HCT116 (cell line): ENCODE results near the gene CERK. TPM values are rescaled to one million over a fixed set of nuclear protein-coding genes. Genes with fewer than 3 reads are reported as not detected.

Experiments used
- ATAC-seq: fragments of 200-7000 bp; cut with Tn5 transposase; 2 replicates; pipeline ENCODE4 v1.9.1; 2020; ENCODE audit warnings: mild to moderate bottlenecking, moderate library complexity
- BruUV-seq: library from RNA; stranded (reverse); fragments of 400-500 nt; replicated peaks from 2 replicates; lab custom pipeline; 2021; lab: Mats Ljungman, UMichigan
- CTCF ChIA-PET: fragments of 300-600 bp; sonication (Branson Sonifier 250); formaldehyde crosslinking; loops from one replicate; lab custom pipeline; 2021; ENCODE audit warnings: antibody characterized with exemption; lab: Charles Lee
- POLR2A ChIA-PET: fragments of 300-600, 350-600 bp; sonication (Branson Sonifier 250); formaldehyde crosslinking; loops from one replicate; lab custom pipeline; 2021; ENCODE audit warnings: antibody characterized with exemption; lab: Charles Lee
- RAD21 ChIA-PET, 2 experiments: fragments of 300-600 bp; sonication (Branson Sonifier 250); formaldehyde crosslinking; loops; one replicate each; lab custom pipeline; 2023; ENCODE audit warnings: low total read pairs in 2 of 2; ENCODE audit not compliant: uncharacterized antibody in 2 of 2, unreplicated experiment in 2 of 2, low non-redundant PET in 1 of 2; lab: Charles Lee
- DNase-seq: peaks from one replicate; pipeline ENCODE4 v3.0.0-alpha.2; 2010; ENCODE audit warnings: low read depth, low spot score
- H2AFZ ChIP-seq: fragments of 200-600 bp; shearing (Covaris generic), sonication (generic); 2 replicates; pipeline ENCODE4 v1.6.1; 2017; ENCODE audit warnings: low read depth, mixed run types, mixed read lengths, antibody characterized with exemption, low read length; ENCODE audit not compliant: poor library complexity, severe bottlenecking
- H3K27ac ChIP-seq: 2 replicates; pipeline ENCODE4 v1.5.1; 2012; ENCODE audit warnings: low read depth, low read length
- H3K27me3 ChIP-seq: fragments of 200-600 bp; sonication (generic); 2 replicates; pipeline ENCODE4 v1.6.1; 2016; ENCODE audit warnings: mixed run types, low read length, mixed read lengths; ENCODE audit not compliant: insufficient read depth
- H3K36me3 ChIP-seq, 2 experiments: fragments of 200-500 bp in 1 of 2; fragments of 200-600 bp in 1 of 2; sonication (Bioruptor generic) in 1 of 2; sonication (generic) in 1 of 2; 2 replicates each; pipeline versions ENCODE4 v1.5.1 to v1.6.1; 2014 to 2016; ENCODE audit warnings: low read length in 2 of 2, inconsistent platforms in 1 of 2, mixed read lengths in 1 of 2, mixed run types in 1 of 2; ENCODE audit not compliant: insufficient read depth in 2 of 2, control insufficient read depth in 1 of 2
- H3K4me1 ChIP-seq, 2 experiments: fragments of 200-600 bp in 1 of 2; sonication (generic) in 1 of 2; 2 replicates each; pipeline versions ENCODE4 v1.5.1 to v1.6.1; 2012 to 2017; ENCODE audit warnings: low read length in 2 of 2, inconsistent platforms in 1 of 2, mild to moderate bottlenecking in 1 of 2, mixed read lengths in 1 of 2, mixed run types in 1 of 2, moderate library complexity in 1 of 2; ENCODE audit not compliant: insufficient read depth in 2 of 2, control insufficient read depth in 1 of 2
- H3K4me2 ChIP-seq: fragments of 200-600 bp; sonication (generic); 2 replicates; pipeline ENCODE4 v1.6.1; 2017; ENCODE audit warnings: mixed run types, low read length, mixed read lengths
- H3K4me3 ChIP-seq, 2 experiments: fragments of 200-600 bp in 1 of 2; sonication (generic) in 1 of 2; replicated peaks in 1 of 2; 2 replicates each; pipeline ENCODE4 v1.5.1; 2011 to 2016; ENCODE audit warnings: low read length in 2 of 2, control low read depth in 1 of 2, low read depth in 1 of 2, mild to moderate bottlenecking in 1 of 2, mixed read lengths in 1 of 2, mixed run types in 1 of 2
- H3K79me2 ChIP-seq: fragments of 200-600 bp; sonication (generic); 2 replicates; pipeline ENCODE4 v1.6.1; 2017; ENCODE audit warnings: mild to moderate bottlenecking, mixed run types, low read length, moderate library complexity, mixed read lengths; ENCODE audit not compliant: insufficient read depth
- H3K9ac ChIP-seq: fragments of 200-600 bp; sonication (generic); 2 replicates; pipeline ENCODE4 v1.6.1; 2016; ENCODE audit warnings: low read length, mixed read lengths
- H3K9me2 ChIP-seq: fragments of 200-600 bp; sonication (generic), shearing (Covaris generic); 2 replicates; pipeline ENCODE4 v1.6.1; 2017; ENCODE audit warnings: mixed run types, mild to moderate bottlenecking, moderate library complexity; ENCODE audit not compliant: insufficient read depth
- H3K9me3 ChIP-seq, 2 experiments: fragments of 200-500 bp in 1 of 2; fragments of 200-600 bp in 1 of 2; sonication (Bioruptor generic) in 1 of 2; sonication (generic) in 1 of 2; 2 replicates each; pipeline ENCODE4 v1.6.1; 2014 to 2017; ENCODE audit warnings: low read length in 2 of 2, mixed read lengths in 2 of 2, inconsistent platforms in 1 of 2, low read depth in 1 of 2, mild to moderate bottlenecking in 1 of 2, mixed run types in 1 of 2, moderate library complexity in 1 of 2; ENCODE audit not compliant: control insufficient read depth in 1 of 2, insufficient read depth in 1 of 2
- H4K20me1 ChIP-seq: fragments of 200-600 bp; sonication (generic), shearing (Covaris generic); 2 replicates; pipeline ENCODE4 v1.6.1; 2017; ENCODE audit warnings: mixed run types, mild to moderate bottlenecking, moderate library complexity; ENCODE audit not compliant: insufficient read depth
- ATF3 ChIP-seq: IDR thresholded peaks from 2 replicates; pipeline ENCODE4 v1.6.1; 2012
- CEBPB ChIP-seq: IDR thresholded peaks from 2 replicates; pipeline ENCODE4 v1.6.1; 2012; ENCODE audit warnings: low read depth
- CTCF ChIP-seq, 3 experiments: fragments of 200-600 bp in 1 of 3; sonication (generic) in 1 of 3; IDR thresholded peaks in 2 of 3; conservative IDR thresholded peaks in 1 of 3; 2 replicates each; pipeline ENCODE4 v1.5.1; 2012 to 2017; ENCODE audit warnings: low read depth in 2 of 3, low read length in 2 of 3, antibody characterized with exemption in 1 of 3, borderline replicate concordance in 1 of 3, control low read depth in 1 of 3, mild to moderate bottlenecking in 1 of 3, mixed read lengths in 1 of 3, mixed run types in 1 of 3, moderate library complexity in 1 of 3; ENCODE audit not compliant: insufficient read depth in 1 of 3
- EGR1 ChIP-seq: IDR thresholded peaks from 2 replicates; pipeline ENCODE4 v1.6.1; 2012; ENCODE audit warnings: low read depth
- ELF1 ChIP-seq: IDR thresholded peaks from 2 replicates; pipeline ENCODE4 v1.6.1; 2012; ENCODE audit warnings: low read depth, borderline replicate concordance
- EZH2 ChIP-seq: fragments of 200-600 bp; sonication (generic); IDR thresholded peaks from 2 replicates; pipeline ENCODE4 v1.6.1; 2017; ENCODE audit warnings: antibody characterized with exemption, mixed run types
- EZH2phosphoT487 ChIP-seq: fragments of 200-600 bp; IDR thresholded peaks from 2 replicates; pipeline ENCODE4 v1.6.1; 2018; ENCODE audit warnings: antibody characterized with exemption, borderline replicate concordance
- FOSL1 ChIP-seq: IDR thresholded peaks from 2 replicates; pipeline ENCODE4 v1.6.1; 2012; ENCODE audit warnings: low read depth
- POLR2A ChIP-seq: IDR thresholded peaks from 2 replicates; pipeline ENCODE4 v1.7.0; 2011; ENCODE audit warnings: borderline replicate concordance; ENCODE audit not compliant: insufficient read depth, insufficient read length; ENCODE audit errors: extremely low read depth
- POLR2AphosphoS5 ChIP-seq: IDR thresholded peaks from 2 replicates; pipeline ENCODE4 v1.6.1; 2011; ENCODE audit warnings: mild to moderate bottlenecking, low read depth, low read length, moderate library complexity
- RAD21 ChIP-seq: IDR thresholded peaks from 2 replicates; pipeline ENCODE4 v1.6.1; 2012; ENCODE audit warnings: low read depth, mild to moderate bottlenecking
- REST ChIP-seq: IDR thresholded peaks from 2 replicates; pipeline ENCODE4 v1.6.1; 2012; ENCODE audit warnings: low read depth
- SIN3A ChIP-seq: IDR thresholded peaks from 2 replicates; pipeline ENCODE4 v1.6.1; 2012; ENCODE audit warnings: low read depth
- SRF ChIP-seq: IDR thresholded peaks from 2 replicates; pipeline ENCODE4 v1.6.1; 2012; ENCODE audit warnings: low read depth
- TCF7L2 ChIP-seq: IDR thresholded peaks from 2 replicates; pipeline ENCODE4 v1.7.0; 2011; ENCODE audit warnings: borderline replicate concordance, inconsistent platforms; ENCODE audit not compliant: insufficient read depth, insufficient read length; ENCODE audit errors: extremely low read depth
- YY1 ChIP-seq: IDR thresholded peaks from 2 replicates; pipeline ENCODE4 v1.6.1; 2011; ENCODE audit warnings: low read length, low read depth, moderate library complexity, mild to moderate bottlenecking; ENCODE audit not compliant: insufficient replicate concordance; ENCODE audit errors: extremely low read depth
- intact Hi-C: fragments of 100-400 bp; cut with micrococcal nuclease; formaldehyde crosslinking; loops from 2 replicates; pipeline ENCODE4 v1.10.0; 2022
- total RNA-seq: library from RNA; stranded (reverse); gene quantifications from one replicate; pipeline ENCODE4 v1.2.1, GENCODE V29; 2021; ENCODE audit not compliant: unreplicated experiment

The CERK gene
- total RNA-seq, 1 experiment from 2014 or later = 35.0 TPM

GRCh38 chr22:46679706-46680269 is 58.3 kb downstream of the CERK start:
- CTCF ChIA-PET = no interaction called here

More at GRCh38 chr22:46679706-46680269, 58.3 kb downstream of the CERK start:
- TF ChIP-seq ATF3 (no peak), EGR1 (no peak), YY1 (no peak), FOSL1 (no peak), SIN3A (no peak), REST (no peak), EZH2 (no peak), RAD21 (no peak), POLR2AphosphoS5 (no peak), EZH2phosphoT487 (no peak), SRF (no peak), CTCF (IDR thresholded peaks at IDR 0.05 in 2 of 3, conservative IDR thresholded peaks at IDR 0.05 in 1 of 3; ENCODE audit: borderline replicate concordance in 1 of 3, insufficient read depth in 1 of 3, low read depth in 2 of 3, low read length in 2 of 3) (no peak), CEBPB (no peak), TCF7L2 (no peak), ELF1 (no peak), POLR2A (no peak)
- Histone ChIP-seq H3K36me3 (no peaks in the 10 kb centered on the region), H3K4me3 (no peak overlapping the region), H3K79me2 (no peaks in the 10 kb centered on the region), H3K9ac (no peak overlapping the region), H3K9me3 (no peaks in the 10 kb centered on the region), H3K27ac (no peak overlapping the region), H3K4me2 (no peak overlapping the region), H2AFZ (no peak overlapping the region), H4K20me1 (no peaks in the 10 kb centered on the region), H3K4me1 (no peaks in the 10 kb centered on the region), H3K9me2 (no peaks in the 10 kb centered on the region), H3K27me3 (no peaks in the 10 kb centered on the region)
- DNase-seq = no peak
- no TSS peak for BruUV-seq
- POLR2A ChIA-PET = no interaction called here
- no peak for ATAC-seq
- intact Hi-C loops = no loop called here
- RAD21 ChIA-PET = no interaction called here
